RWPE2 (cell line): Measurements from ENCODE around the gene PCDHA6.

Experiments used
- ATAC-seq: fragments of 200-7000 bp; cut with Tn5 transposase; 3 replicates; pipeline ENCODE4 v1.9.1; 2021; ENCODE audit warnings: low read depth
- DNase-seq: peaks from one replicate; pipeline ENCODE4 v3.0.0-alpha.2; 2020; ENCODE audit warnings: low spot score
- H3K27ac ChIP-seq: fragments of 450-650 bp; 2 replicates; pipeline ENCODE4 v1.5.1; 2017; ENCODE audit warnings: mild to moderate bottlenecking; ENCODE audit not compliant: poor library complexity, severe bottlenecking
- H3K27me3 ChIP-seq: fragments of 250-450 bp; sonication (Bioruptor Pico); 2 replicates; pipeline ENCODE4 v1.5.1; 2021; ENCODE audit warnings: mild to moderate bottlenecking, moderate library complexity; ENCODE audit not compliant: insufficient read depth, poor library complexity, severe bottlenecking
- H3K36me3 ChIP-seq: fragments of 250-450 bp; sonication (Bioruptor Pico); 2 replicates; pipeline ENCODE4 v1.5.1; 2020; ENCODE audit warnings: low read depth, mild to moderate bottlenecking, moderate library complexity
- H3K4me1 ChIP-seq: fragments of 250-450 bp; sonication (Bioruptor Pico); 2 replicates; pipeline ENCODE4 v1.5.1; 2021; ENCODE audit warnings: mild to moderate bottlenecking, moderate library complexity; ENCODE audit not compliant: insufficient read depth, poor library complexity, severe bottlenecking
- H3K4me3 ChIP-seq: fragments of 250-450 bp; sonication (Bioruptor Pico); 2 replicates; pipeline ENCODE4 v1.5.1; 2021; ENCODE audit warnings: mild to moderate bottlenecking, moderate library complexity; ENCODE audit not compliant: severe bottlenecking
- H3K9me3 ChIP-seq: fragments of 250-450 bp; sonication (Bioruptor Pico); 2 replicates; pipeline ENCODE4 v1.5.1; 2021; ENCODE audit warnings: mild to moderate bottlenecking, moderate library complexity; ENCODE audit not compliant: severe bottlenecking
- CTCF ChIP-seq: fragments of 450-650 bp; IDR thresholded peaks from one replicate; pipeline ENCODE4 v1.5.1; 2017; ENCODE audit warnings: mild to moderate bottlenecking, moderate library complexity; ENCODE audit not compliant: poor library complexity, severe bottlenecking

Gene PCDHA6

DNA sequence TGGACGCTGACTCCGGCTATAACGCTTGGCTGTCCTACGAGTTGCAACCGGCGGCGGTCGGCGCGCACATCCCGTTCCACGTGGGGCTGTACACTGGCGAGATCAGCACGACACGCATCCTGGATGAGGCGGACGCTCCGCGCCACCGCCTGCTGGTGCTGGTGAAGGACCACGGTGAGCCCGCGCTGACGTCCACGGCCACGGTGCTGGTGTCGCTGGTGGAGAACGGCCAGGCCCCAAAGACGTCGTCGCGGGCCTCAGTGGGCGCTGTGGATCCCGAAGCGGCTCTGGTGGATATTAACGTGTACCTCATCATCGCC, 49.5 kb downstream of the PCDHA6 start:
- Histone ChIP-seq H3K4me1 (no peaks in the 10 kb centered on the region), H3K27ac (no peak overlapping the region), H3K4me3 (no peak overlapping the region), H3K27me3 (peaks cover 35% of the 10 kb centered on the region), H3K9me3 (peaks cover 2% of the 10 kb centered on the region), H3K36me3 (no peaks in the 10 kb centered on the region)
- TF ChIP-seq CTCF = no peak
- ATAC-seq (no peak), DNase-seq (peak; percentile 66)
